Measurements from ENCODE around the gene GAB2.

Gene GAB2

DNA sequence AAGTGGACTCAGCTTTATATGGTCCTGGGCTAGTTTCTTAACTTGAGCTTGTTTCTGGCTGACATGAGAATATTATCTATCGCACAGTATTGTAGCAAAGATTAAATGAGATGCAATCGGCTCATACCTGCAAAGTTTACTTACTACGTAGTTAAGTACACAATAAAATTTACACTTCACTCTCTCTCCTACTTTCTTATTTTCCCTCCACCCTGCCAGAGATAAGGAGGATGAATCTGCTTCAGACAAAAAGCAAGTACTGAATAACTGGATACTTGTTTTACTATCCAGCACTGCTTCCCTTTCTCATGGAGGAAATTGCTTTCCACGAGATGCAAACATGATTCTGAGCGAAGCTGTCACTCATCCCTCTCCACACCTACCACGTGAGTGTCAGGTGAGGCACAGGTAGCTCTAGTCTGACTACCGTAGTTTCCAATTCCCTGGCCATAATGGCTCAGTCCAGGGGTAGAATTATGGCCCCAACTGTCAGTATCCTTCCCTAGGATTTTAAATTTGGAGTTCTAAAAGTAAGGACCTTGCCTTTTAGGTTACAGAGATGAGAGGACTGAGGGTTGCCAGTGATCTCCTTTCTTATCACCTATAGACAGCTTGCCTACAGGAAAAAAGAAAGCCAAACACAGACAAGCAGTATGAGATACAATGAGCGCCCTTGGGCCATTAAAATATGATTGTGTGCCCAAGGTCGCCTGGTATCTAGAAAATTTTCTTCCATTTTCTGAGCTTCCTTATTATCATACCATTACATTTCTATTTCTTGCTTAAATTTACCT lies 39.8 kb downstream of the GAB2 start (continued):
- TF ChIP-seq, protein P1, sequence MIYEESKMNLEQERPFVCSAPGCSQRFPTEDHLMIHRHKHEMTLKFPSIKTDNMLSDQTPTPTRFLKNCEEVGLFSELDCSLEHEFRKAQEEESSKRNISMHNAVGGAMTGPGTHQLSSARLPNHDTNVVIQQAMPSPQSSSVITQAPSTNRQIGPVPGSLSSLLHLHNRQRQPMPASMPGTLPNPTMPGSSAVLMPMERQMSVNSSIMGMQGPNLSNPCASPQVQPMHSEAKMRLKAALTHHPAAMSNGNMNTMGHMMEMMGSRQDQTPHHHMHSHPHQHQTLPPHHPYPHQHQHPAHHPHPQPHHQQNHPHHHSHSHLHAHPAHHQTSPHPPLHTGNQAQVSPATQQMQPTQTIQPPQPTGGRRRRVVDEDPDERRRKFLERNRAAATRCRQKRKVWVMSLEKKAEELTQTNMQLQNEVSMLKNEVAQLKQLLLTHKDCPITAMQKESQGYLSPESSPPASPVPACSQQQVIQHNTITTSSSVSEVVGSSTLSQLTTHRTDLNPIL (CRISPR knock-in tag; IDR thresholded peaks at IDR 0.05; ENCODE audit: low read depth) = no peak
- no peak for TF ChIP-seq GLIS3 (CRISPR knock-in tag; IDR thresholded peaks at IDR 0.05)
- no peak for TF ChIP-seq ZC3H10 (CRISPR knock-in tag; IDR thresholded peaks at IDR 0.05)
- TF ChIP-seq, protein P2, sequence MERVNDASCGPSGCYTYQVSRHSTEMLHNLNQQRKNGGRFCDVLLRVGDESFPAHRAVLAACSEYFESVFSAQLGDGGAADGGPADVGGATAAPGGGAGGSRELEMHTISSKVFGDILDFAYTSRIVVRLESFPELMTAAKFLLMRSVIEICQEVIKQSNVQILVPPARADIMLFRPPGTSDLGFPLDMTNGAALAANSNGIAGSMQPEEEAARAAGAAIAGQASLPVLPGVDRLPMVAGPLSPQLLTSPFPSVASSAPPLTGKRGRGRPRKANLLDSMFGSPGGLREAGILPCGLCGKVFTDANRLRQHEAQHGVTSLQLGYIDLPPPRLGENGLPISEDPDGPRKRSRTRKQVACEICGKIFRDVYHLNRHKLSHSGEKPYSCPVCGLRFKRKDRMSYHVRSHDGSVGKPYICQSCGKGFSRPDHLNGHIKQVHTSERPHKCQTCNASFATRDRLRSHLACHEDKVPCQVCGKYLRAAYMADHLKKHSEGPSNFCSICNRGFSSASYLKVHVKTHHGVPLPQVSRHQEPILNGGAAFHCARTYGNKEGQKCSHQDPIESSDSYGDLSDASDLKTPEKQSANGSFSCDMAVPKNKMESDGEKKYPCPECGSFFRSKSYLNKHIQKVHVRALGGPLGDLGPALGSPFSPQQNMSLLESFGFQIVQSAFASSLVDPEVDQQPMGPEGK (CRISPR knock-in tag; IDR thresholded peaks at IDR 0.05; ENCODE audit: borderline replicate concordance) = no peak
- no peak for TF ChIP-seq ZNF70 (CRISPR knock-in tag; IDR thresholded peaks at IDR 0.05)
- TF ChIP-seq PPARA (CRISPR knock-in tag; IDR thresholded peaks at IDR 0.05; ENCODE audit: borderline replicate concordance) = no peak
- TF ChIP-seq CSDC2 (CRISPR knock-in tag; IDR thresholded peaks at IDR 0.05) = no peak
- no peak for TF ChIP-seq ZFP30 (CRISPR knock-in tag; IDR thresholded peaks at IDR 0.05)
- no peak for TF ChIP-seq ESRRG (CRISPR knock-in tag; IDR thresholded peaks at IDR 0.05)

DNA sequence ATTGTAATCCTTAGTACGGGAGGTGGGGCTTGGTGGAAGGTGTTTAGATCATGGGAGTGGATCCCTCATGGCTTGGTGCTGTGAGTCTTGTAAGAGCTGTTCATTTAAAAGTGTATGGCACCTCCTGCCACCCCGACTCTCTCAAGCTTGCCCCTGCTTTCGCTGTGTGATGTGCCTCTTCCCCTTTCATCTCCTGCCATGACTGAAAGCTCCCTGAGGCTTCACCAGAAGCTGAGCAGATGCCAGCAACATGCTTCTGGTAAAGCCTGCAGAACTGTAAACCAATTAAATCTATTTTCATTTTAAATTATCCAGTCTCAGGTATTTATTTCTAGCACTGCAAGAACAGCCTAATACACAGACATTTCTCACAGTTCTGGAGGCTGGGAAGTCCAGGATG lies 40.8 kb downstream of the GAB2 start:
- no peak for ATAC-seq

DNA sequence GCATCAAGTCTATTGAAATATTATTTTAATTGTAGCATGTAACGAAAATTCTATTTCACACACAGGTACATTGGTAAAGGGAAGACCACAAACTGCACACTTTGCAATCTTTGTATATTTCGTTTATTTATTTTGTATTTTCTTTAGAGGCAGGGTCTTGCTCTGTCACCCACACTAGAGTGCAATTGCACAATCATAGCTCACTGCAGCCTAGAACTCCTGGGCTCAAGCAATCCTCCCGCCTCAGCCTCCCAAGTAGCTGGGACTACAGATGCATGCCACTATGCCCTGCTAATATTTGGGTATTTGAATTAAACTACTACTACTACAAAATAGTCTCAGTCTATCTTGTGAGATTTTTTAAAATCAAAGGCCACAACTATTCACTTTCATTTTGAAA lies 42.7 kb downstream of the GAB2 start:
- no peak for ATAC-seq
- TF ChIP-seq GLIS3 (CRISPR knock-in tag; IDR thresholded peaks at IDR 0.05) (no peak), RARB (CRISPR knock-in tag; IDR thresholded peaks at IDR 0.05) (no peak), SNAI2 (CRISPR knock-in tag; IDR thresholded peaks at IDR 0.05) (no peak), ZC3H10 (CRISPR knock-in tag; IDR thresholded peaks at IDR 0.05) (no peak), BACH2 (CRISPR knock-in tag; IDR thresholded peaks at IDR 0.05; ENCODE audit: borderline replicate concordance) (no peak), CSDC2 (CRISPR knock-in tag; IDR thresholded peaks at IDR 0.05) (no peak), ZNF70 (CRISPR knock-in tag; IDR thresholded peaks at IDR 0.05) (no peak)

More for the DNA sequence above, 40.8 kb downstream of the GAB2 start:
- TF ChIP-seq ZC3H10 (CRISPR knock-in tag; IDR thresholded peaks at IDR 0.05) = no peak
- TF ChIP-seq ESRRG (CRISPR knock-in tag; IDR thresholded peaks at IDR 0.05) = no peak
- TF ChIP-seq BACH2 (CRISPR knock-in tag; IDR thresholded peaks at IDR 0.05; ENCODE audit: borderline replicate concordance) = no peak
- no peak for TF ChIP-seq SNAI2 (CRISPR knock-in tag; IDR thresholded peaks at IDR 0.05)

DNA sequence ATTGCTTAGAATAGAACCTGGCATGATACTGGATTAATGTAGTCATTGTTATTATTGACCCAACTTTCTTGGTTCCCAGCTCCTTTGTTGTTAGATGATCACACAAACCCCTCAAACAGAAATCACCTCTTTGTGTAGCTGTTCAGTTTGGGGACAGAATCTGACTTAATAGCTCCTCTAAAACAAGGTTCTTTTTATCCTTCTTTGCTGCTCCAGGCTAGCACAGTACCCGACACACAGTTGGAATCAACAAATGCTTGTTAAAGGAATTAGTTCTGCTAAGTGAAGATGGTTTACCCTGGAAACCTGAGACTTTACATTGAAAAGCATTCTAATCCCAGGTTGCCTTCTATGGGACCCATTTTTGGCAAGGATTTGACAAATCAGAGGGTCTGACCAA lies 43.9 kb downstream of the GAB2 start:
- TF ChIP-seq GLIS3 (CRISPR knock-in tag; IDR thresholded peaks at IDR 0.05) (no peak), ISL1 (CRISPR knock-in tag; IDR thresholded peaks at IDR 0.05) (no peak), BACH2 (CRISPR knock-in tag; IDR thresholded peaks at IDR 0.05; ENCODE audit: borderline replicate concordance) (no peak), TCF4 (CRISPR knock-in tag; IDR thresholded peaks at IDR 0.05; ENCODE audit: borderline replicate concordance) (no peak), SNAI2 (CRISPR knock-in tag; IDR thresholded peaks at IDR 0.05) (no peak), PPARA (CRISPR knock-in tag; IDR thresholded peaks at IDR 0.05; ENCODE audit: borderline replicate concordance) (no peak), ARNTL (CRISPR knock-in tag; IDR thresholded peaks at IDR 0.05; ENCODE audit: borderline replicate concordance, low read depth) (no peak), ZNF565 (CRISPR knock-in tag; conservative IDR thresholded peaks at IDR 0.05; ENCODE audit: low read depth) (no peak), ZFP30 (CRISPR knock-in tag; IDR thresholded peaks at IDR 0.05) (no peak), ESRRG (CRISPR knock-in tag; IDR thresholded peaks at IDR 0.05) (no peak), RARB (CRISPR knock-in tag; IDR thresholded peaks at IDR 0.05) (no peak), ZFP3 (CRISPR knock-in tag; IDR thresholded peaks at IDR 0.05) (no peak), ZC3H10 (CRISPR knock-in tag; IDR thresholded peaks at IDR 0.05) (no peak), OSR1 (CRISPR knock-in tag; IDR thresholded peaks at IDR 0.05) (no peak)
- TF ChIP-seq, protein P3, sequence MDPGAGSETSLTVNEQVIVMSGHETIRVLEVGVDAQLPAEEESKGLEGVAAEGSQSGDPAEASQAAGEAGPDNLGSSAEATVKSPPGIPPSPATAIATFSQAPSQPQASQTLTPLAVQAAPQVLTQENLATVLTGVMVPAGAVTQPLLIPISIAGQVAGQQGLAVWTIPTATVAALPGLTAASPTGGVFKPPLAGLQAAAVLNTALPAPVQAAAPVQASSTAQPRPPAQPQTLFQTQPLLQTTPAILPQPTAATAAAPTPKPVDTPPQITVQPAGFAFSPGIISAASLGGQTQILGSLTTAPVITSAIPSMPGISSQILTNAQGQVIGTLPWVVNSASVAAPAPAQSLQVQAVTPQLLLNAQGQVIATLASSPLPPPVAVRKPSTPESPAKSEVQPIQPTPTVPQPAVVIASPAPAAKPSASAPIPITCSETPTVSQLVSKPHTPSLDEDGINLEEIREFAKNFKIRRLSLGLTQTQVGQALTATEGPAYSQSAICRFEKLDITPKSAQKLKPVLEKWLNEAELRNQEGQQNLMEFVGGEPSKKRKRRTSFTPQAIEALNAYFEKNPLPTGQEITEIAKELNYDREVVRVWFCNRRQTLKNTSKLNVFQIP (CRISPR knock-in tag; IDR thresholded peaks at IDR 0.05; ENCODE audit: borderline replicate concordance, low read depth) = no peak
- TF ChIP-seq, protein P1 (CRISPR knock-in tag; IDR thresholded peaks at IDR 0.05; ENCODE audit: low read depth) = no peak
- TF ChIP-seq, protein P4, sequence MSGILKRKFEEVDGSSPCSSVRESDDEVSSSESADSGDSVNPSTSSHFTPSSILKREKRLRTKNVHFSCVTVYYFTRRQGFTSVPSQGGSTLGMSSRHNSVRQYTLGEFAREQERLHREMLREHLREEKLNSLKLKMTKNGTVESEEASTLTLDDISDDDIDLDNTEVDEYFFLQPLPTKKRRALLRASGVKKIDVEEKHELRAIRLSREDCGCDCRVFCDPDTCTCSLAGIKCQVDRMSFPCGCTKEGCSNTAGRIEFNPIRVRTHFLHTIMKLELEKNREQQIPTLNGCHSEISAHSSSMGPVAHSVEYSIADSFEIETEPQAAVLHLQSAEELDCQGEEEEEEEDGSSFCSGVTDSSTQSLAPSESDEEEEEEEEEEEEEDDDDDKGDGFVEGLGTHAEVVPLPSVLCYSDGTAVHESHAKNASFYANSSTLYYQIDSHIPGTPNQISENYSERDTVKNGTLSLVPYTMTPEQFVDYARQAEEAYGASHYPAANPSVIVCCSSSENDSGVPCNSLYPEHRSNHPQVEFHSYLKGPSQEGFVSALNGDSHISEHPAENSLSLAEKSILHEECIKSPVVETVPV (CRISPR knock-in tag; IDR thresholded peaks at IDR 0.05) = no peak
- TF ChIP-seq, protein P2 (CRISPR knock-in tag; IDR thresholded peaks at IDR 0.05; ENCODE audit: borderline replicate concordance) = no peak
- TF ChIP-seq, protein P5, sequence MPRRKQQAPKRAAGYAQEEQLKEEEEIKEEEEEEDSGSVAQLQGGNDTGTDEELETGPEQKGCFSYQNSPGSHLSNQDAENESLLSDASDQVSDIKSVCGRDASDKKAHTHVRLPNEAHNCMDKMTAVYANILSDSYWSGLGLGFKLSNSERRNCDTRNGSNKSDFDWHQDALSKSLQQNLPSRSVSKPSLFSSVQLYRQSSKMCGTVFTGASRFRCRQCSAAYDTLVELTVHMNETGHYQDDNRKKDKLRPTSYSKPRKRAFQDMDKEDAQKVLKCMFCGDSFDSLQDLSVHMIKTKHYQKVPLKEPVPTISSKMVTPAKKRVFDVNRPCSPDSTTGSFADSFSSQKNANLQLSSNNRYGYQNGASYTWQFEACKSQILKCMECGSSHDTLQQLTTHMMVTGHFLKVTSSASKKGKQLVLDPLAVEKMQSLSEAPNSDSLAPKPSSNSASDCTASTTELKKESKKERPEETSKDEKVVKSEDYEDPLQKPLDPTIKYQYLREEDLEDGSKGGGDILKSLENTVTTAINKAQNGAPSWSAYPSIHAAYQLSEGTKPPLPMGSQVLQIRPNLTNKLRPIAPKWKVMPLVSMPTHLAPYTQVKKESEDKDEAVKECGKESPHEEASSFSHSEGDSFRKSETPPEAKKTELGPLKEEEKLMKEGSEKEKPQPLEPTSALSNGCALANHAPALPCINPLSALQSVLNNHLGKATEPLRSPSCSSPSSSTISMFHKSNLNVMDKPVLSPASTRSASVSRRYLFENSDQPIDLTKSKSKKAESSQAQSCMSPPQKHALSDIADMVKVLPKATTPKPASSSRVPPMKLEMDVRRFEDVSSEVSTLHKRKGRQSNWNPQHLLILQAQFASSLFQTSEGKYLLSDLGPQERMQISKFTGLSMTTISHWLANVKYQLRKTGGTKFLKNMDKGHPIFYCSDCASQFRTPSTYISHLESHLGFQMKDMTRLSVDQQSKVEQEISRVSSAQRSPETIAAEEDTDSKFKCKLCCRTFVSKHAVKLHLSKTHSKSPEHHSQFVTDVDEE (CRISPR knock-in tag; IDR thresholded peaks at IDR 0.05) = no peak
- ATAC-seq = no peak

Measured in SK-N-SH treated with all-trans-retinoic acid at 6 μM for 48 hours (cell line).